IMR-90 (cell line): ENCODE results near the gene BRPF1. TPM values are rescaled to one million over a fixed set of nuclear protein-coding genes. Genes with fewer than 3 reads are reported as not detected.

ENCODE experiments used
- ATAC-seq: fragments of 200-7000 bp; cut with Tn5 transposase; 2 replicates; pipeline ENCODE4 v1.9.1; 2020; ENCODE audit warnings: low read depth, mild to moderate bottlenecking, moderate library complexity
- BruUV-seq: library from RNA; stranded (reverse); fragments of 400-500 nt; replicated peaks from 2 replicates; lab custom pipeline; 2021; lab: Mats Ljungman, UMichigan
- CTCF ChIA-PET: fragments of 300-600 bp; formaldehyde crosslinking; extraction: SDS; loops from one replicate; lab custom pipeline; 2021; ENCODE audit warnings: antibody characterized with exemption; lab: Yijun Ruan, JAX
- POLR2A ChIA-PET: fragments of 300-600 bp; sonication (Branson Sonifier 250); formaldehyde crosslinking; loops from one replicate; lab custom pipeline; 2022; ENCODE audit warnings: antibody characterized with exemption; ENCODE audit not compliant: unreplicated experiment; lab: Charles Lee
- DNase-seq: peaks from one replicate; pipeline ENCODE4 v3.0.0; 2013
- H2AFZ ChIP-seq: replicated peaks from 2 replicates; pipeline ENCODE3; 2013; ENCODE audit warnings: low read length, mild to moderate bottlenecking; ENCODE audit not compliant: poor library complexity
- H2AK5ac ChIP-seq: 2 replicates; pipeline ENCODE4 v1.6.1; 2013; ENCODE audit warnings: low read depth, low read length, inconsistent platforms
- H2AK9ac ChIP-seq: replicated peaks from 2 replicates; pipeline ENCODE3; 2013; ENCODE audit warnings: mild to moderate bottlenecking, low read depth, low read length, moderate library complexity; ENCODE audit not compliant: poor library complexity
- H2BK120ac ChIP-seq: 2 replicates; pipeline ENCODE4 v1.6.1; 2013; ENCODE audit warnings: low read depth, low read length, inconsistent platforms
- H2BK15ac ChIP-seq: 3 replicates; pipeline ENCODE4 v1.6.1; 2013; ENCODE audit warnings: low read depth, low read length, inconsistent platforms
- H2BK20ac ChIP-seq: 2 replicates; pipeline ENCODE4 v1.6.1; 2013; ENCODE audit warnings: low read depth, mild to moderate bottlenecking, inconsistent platforms, low read length, moderate library complexity
- H2BK5ac ChIP-seq: 2 replicates; pipeline ENCODE4 v1.6.1; 2013; ENCODE audit warnings: mild to moderate bottlenecking, low read depth, low read length, inconsistent platforms; ENCODE audit not compliant: poor library complexity, severe bottlenecking
- H3K14ac ChIP-seq: replicated peaks from 2 replicates; pipeline ENCODE4 v1.6.1; 2013; ENCODE audit warnings: low read depth, low read length, inconsistent platforms
- H3K18ac ChIP-seq: 2 replicates; pipeline ENCODE4 v1.6.1; 2013; ENCODE audit warnings: low read depth, low read length, control low read depth
- H3K23ac ChIP-seq: 2 replicates; pipeline ENCODE4 v1.6.1; 2013; ENCODE audit warnings: low read depth, low read length, inconsistent platforms
- H3K27ac ChIP-seq: 2 replicates; pipeline ENCODE4 v1.5.1; 2013; ENCODE audit warnings: mild to moderate bottlenecking, control low read depth, low read length; ENCODE audit not compliant: insufficient read depth
- H3K27me3 ChIP-seq: 2 replicates; pipeline ENCODE4 v1.6.1; 2013; ENCODE audit warnings: low read length; ENCODE audit not compliant: control insufficient read depth, insufficient read depth
- H3K36me3 ChIP-seq: 2 replicates; pipeline ENCODE4 v1.6.1; 2013; ENCODE audit warnings: low read length, mixed read lengths; ENCODE audit not compliant: control insufficient read depth, insufficient read depth
- H3K4ac ChIP-seq: 2 replicates; pipeline ENCODE4 v1.6.1; 2013; ENCODE audit warnings: low read depth, low read length, inconsistent platforms
- H3K4me1 ChIP-seq: 2 replicates; pipeline ENCODE4 v1.6.1; 2013; ENCODE audit warnings: low read length, mixed read lengths; ENCODE audit not compliant: control insufficient read depth, insufficient read depth
- H3K4me2 ChIP-seq: 2 replicates; pipeline ENCODE4 v1.6.1; 2013; ENCODE audit warnings: low read depth, mild to moderate bottlenecking, control low read depth, low read length, moderate library complexity
- H3K4me3 ChIP-seq: 2 replicates; pipeline ENCODE4 v1.5.1; 2013; ENCODE audit warnings: low read depth, mild to moderate bottlenecking, control low read depth, low read length, moderate library complexity; ENCODE audit not compliant: insufficient read depth
- H3K56ac ChIP-seq: 2 replicates; pipeline ENCODE4 v1.6.1; 2013; ENCODE audit warnings: low read length, inconsistent platforms; ENCODE audit not compliant: insufficient read depth; ENCODE audit errors: extremely low read depth
- H3K79me1 ChIP-seq, 2 experiments: 2 replicates each; pipeline ENCODE4 v1.6.1; 2013; ENCODE audit warnings: low read length in 2 of 2, inconsistent platforms in 1 of 2, low read depth in 1 of 2
- H3K9ac ChIP-seq: 2 replicates; pipeline ENCODE4 v1.6.1; 2013; ENCODE audit warnings: low read depth, low read length, control low read depth
- H3K9me1 ChIP-seq: 2 replicates; pipeline ENCODE4 v1.6.1; 2013; ENCODE audit warnings: low read length, inconsistent platforms; ENCODE audit not compliant: insufficient read depth
- H3K9me3 ChIP-seq: 2 replicates; pipeline ENCODE4 v1.6.1; 2013; ENCODE audit warnings: low read length; ENCODE audit not compliant: control insufficient read depth, insufficient read depth
- H4K20me1 ChIP-seq: 2 replicates; pipeline ENCODE4 v1.6.1; 2013; ENCODE audit warnings: low read length, inconsistent platforms; ENCODE audit not compliant: insufficient read depth
- H4K5ac ChIP-seq: 2 replicates; pipeline ENCODE4 v1.6.1; 2013; ENCODE audit warnings: mild to moderate bottlenecking, low read depth, low read length, control low read depth
- H4K8ac ChIP-seq, 2 experiments: 2 replicates each; pipeline ENCODE4 v1.6.1; 2013; ENCODE audit warnings: low read depth in 2 of 2, low read length in 2 of 2, control low read depth in 1 of 2, inconsistent platforms in 1 of 2
- H4K91ac ChIP-seq: 2 replicates; pipeline ENCODE4 v1.6.1; 2013; ENCODE audit warnings: low read depth, low read length, inconsistent platforms; ENCODE audit not compliant: insufficient read depth
- BHLHE40 ChIP-seq: fragments of 150-350 bp; IDR thresholded peaks from 2 replicates; pipeline ENCODE4 v1.6.1; 2016; ENCODE audit warnings: mild to moderate bottlenecking, low read depth, low read length
- CEBPB ChIP-seq: IDR thresholded peaks from 2 replicates; pipeline ENCODE4 v1.6.1; 2012; ENCODE audit warnings: low read depth, low read length, improper control_type of control experiment
- CHD1 ChIP-seq: IDR thresholded peaks from 2 replicates; pipeline ENCODE4 v1.6.1; 2012; ENCODE audit warnings: low read depth, low read length, improper control_type of control experiment
- CTCF ChIP-seq: conservative IDR thresholded peaks from 2 replicates; pipeline ENCODE4 v1.5.1; 2012; ENCODE audit warnings: mild to moderate bottlenecking, low read depth, low read length, improper control_type of control experiment
- FOS ChIP-seq: fragments of 150-350 bp; IDR thresholded peaks from 2 replicates; pipeline ENCODE4 v1.6.1; 2016; ENCODE audit warnings: low read depth, low read length
- MAFK ChIP-seq: IDR thresholded peaks from 2 replicates; pipeline ENCODE4 v1.6.1; 2012; ENCODE audit warnings: low read depth, low read length, improper control_type of control experiment
- MAZ ChIP-seq: IDR thresholded peaks from 2 replicates; pipeline ENCODE4 v1.6.1; 2012; ENCODE audit warnings: low read depth, mild to moderate bottlenecking, low read length, improper control_type of control experiment, moderate library complexity, borderline replicate concordance
- MXI1 ChIP-seq: IDR thresholded peaks from 2 replicates; pipeline ENCODE4 v1.6.1; 2012; ENCODE audit warnings: low read depth, mild to moderate bottlenecking, low read length, moderate library complexity, borderline replicate concordance
- NFE2L2 ChIP-seq: fragments of 150-350 bp; IDR thresholded peaks from 2 replicates; pipeline ENCODE4 v1.6.1; 2016; ENCODE audit warnings: low read depth, mild to moderate bottlenecking, low read length
- POLR2A ChIP-seq: IDR thresholded peaks from 2 replicates; pipeline ENCODE4 v1.6.1; 2012; ENCODE audit warnings: mild to moderate bottlenecking, low read depth, low read length
- RAD21 ChIP-seq: IDR thresholded peaks from 2 replicates; pipeline ENCODE4 v1.6.1; 2012; ENCODE audit warnings: low read length, improper control_type of control experiment
- RCOR1 ChIP-seq: IDR thresholded peaks from 2 replicates; pipeline ENCODE4 v1.6.1; 2012; ENCODE audit warnings: mild to moderate bottlenecking, low read length, improper control_type of control experiment; ENCODE audit not compliant: insufficient replicate concordance
- RFX5 ChIP-seq: IDR thresholded peaks from 2 replicates; pipeline ENCODE4 v1.8.0; 2012; ENCODE audit warnings: low read depth, mild to moderate bottlenecking, low read length, moderate library complexity
- SMC3 ChIP-seq: fragments of 150-350 bp; IDR thresholded peaks from 2 replicates; pipeline ENCODE4 v1.6.1; 2016; ENCODE audit warnings: low read depth, mild to moderate bottlenecking, antibody characterized with exemption, low read length, moderate library complexity
- WGBS, 2 experiments: methylation state at CpG; one replicate each; pipeline versions ENCODE4 v1.1.5 to v1.1.7; 2013; ENCODE audit warnings: missing lambda C conversion rate in 2 of 2; ENCODE audit not compliant: insufficient read length in 1 of 2; ENCODE audit errors: extremely low coverage in 2 of 2; 5-methylcytosine and 5-hydroxymethylcytosine counted together
- dilution Hi-C: fragments of 300-500 bp; cut with HindIII; formaldehyde crosslinking; loops from one replicate; pipeline ENCODE4 v1.14.3; 2018; ENCODE audit warnings: low sequenced_read_pairs; ENCODE audit not compliant: unreplicated experiment
- in situ Hi-C: fragments of 300-500 bp; cut with MboI; formaldehyde crosslinking; loops from 3 replicates; pipeline ENCODE4 v1.14.3; 2019; ENCODE audit warnings: low sequenced_read_pairs, inconsistent platforms, mixed read lengths
- intact Hi-C: fragments of 100-400 bp; cut with micrococcal nuclease; formaldehyde crosslinking; loops from 2 replicates; pipeline ENCODE4 v1.10.0; 2022
- polyA plus RNA-seq, 3 experiments: library from polyadenylated mRNA; depleted of rRNA; stranded (reverse); fragments of >200 nt; gene quantifications; 2 replicates each; pipeline ENCODE4 v1.2.3, GENCODE V29; 2012; ENCODE audit warnings: low replicate concordance in 1 of 3
- total RNA-seq: library from RNA; depleted of rRNA; stranded (reverse); fragments of >200 nt; gene quantifications from 2 replicates; pipeline ENCODE4 v1.2.3, GENCODE V29; 2012
- TF ChIP-seq, protein P1 (sequence below): fragments of 150-350 bp; IDR thresholded peaks from 2 replicates; pipeline ENCODE4 v1.6.1; 2017; ENCODE audit warnings: mild to moderate bottlenecking, antibody characterized with exemption, low read length, low read depth
- TF ChIP-seq, protein P2 (sequence below): fragments of 150-350 bp; IDR thresholded peaks from 2 replicates; pipeline ENCODE4 v1.6.1; 2016; ENCODE audit warnings: low read depth, mild to moderate bottlenecking, low read length, moderate library complexity, borderline replicate concordance

BRPF1 gene
- total and polyA plus RNA-seq, 2 of the 4 experiments (the other 2 are of a cell fraction) = 13.6 to 15.6 TPM

DNA sequence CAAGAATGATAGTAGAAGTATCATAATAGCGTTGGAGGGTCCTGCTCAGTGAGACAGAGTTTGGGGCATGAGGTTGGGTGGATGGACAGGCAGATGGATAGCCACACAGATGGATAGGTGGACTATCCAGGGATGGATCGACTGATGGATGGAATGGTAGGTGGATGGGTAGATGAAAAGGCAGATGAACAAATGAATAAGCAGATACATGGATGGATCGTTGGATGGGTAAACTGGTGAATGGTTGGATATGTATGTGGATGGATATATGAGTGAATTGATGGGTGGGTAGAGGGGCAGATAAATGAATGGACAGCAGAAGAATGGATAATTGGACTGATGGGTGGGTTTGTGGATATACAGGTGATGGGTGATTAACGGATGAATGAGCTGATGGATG, 18.4 kb upstream of the BRPF1 start:
- Histone ChIP-seq H2BK15ac (no peak overlapping the region), H2AFZ (no peak overlapping the region), H3K9me1 (no peaks in the 10 kb centered on the region), H3K27me3 (peaks cover 24% of the 10 kb centered on the region), H2AK5ac (no peak overlapping the region), H2BK120ac (no peak overlapping the region), H3K23ac (no peak overlapping the region), H3K4me1 (peaks cover 2% of the 10 kb centered on the region; the same call in 1 of the 2 replicates), H2AK9ac (no peak overlapping the region), H3K4me3 (no peak overlapping the region), H3K14ac (no peak overlapping the region), H3K56ac (no peak overlapping the region), H4K20me1 (no peaks in the 10 kb centered on the region), H3K9ac (no peak overlapping the region), H4K91ac (no peak overlapping the region), H3K27ac (no peak overlapping the region), H3K18ac (no peak overlapping the region), H3K79me1 (no peaks in the 10 kb centered on the region), H3K4me2 (no peak overlapping the region), H2BK20ac (no peak overlapping the region), H3K36me3 (no peaks in the 10 kb centered on the region), H3K9me3 (no peaks in the 10 kb centered on the region), H4K8ac (no peak overlapping the region), H3K4ac (no peak overlapping the region), H2BK5ac (no peak overlapping the region), H4K5ac (no peak overlapping the region)
- no peak for ATAC-seq
- DNase-seq = no peak
- dilution Hi-C loops = no loop called here
- POLR2A ChIA-PET = no interaction called here
- BruUV-seq = no TSS peak
- TF ChIP-seq FOS (no peak), MAFK (no peak), POLR2A (no peak), CTCF (no peak), MAZ (no peak), RAD21 (no peak), RFX5 (no peak), CHD1 (no peak), BHLHE40 (no peak), MXI1 (no peak), RCOR1 (no peak), NFE2L2 (no peak), SMC3 (no peak), CEBPB (no peak)
- TF ChIP-seq, protein P1, sequence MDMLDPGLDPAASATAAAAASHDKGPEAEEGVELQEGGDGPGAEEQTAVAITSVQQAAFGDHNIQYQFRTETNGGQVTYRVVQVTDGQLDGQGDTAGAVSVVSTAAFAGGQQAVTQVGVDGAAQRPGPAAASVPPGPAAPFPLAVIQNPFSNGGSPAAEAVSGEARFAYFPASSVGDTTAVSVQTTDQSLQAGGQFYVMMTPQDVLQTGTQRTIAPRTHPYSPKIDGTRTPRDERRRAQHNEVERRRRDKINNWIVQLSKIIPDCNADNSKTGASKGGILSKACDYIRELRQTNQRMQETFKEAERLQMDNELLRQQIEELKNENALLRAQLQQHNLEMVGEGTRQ = no peak
- TF ChIP-seq, protein P2, sequence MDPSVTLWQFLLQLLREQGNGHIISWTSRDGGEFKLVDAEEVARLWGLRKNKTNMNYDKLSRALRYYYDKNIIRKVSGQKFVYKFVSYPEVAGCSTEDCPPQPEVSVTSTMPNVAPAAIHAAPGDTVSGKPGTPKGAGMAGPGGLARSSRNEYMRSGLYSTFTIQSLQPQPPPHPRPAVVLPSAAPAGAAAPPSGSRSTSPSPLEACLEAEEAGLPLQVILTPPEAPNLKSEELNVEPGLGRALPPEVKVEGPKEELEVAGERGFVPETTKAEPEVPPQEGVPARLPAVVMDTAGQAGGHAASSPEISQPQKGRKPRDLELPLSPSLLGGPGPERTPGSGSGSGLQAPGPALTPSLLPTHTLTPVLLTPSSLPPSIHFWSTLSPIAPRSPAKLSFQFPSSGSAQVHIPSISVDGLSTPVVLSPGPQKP = no peak
- intact Hi-C loops = loop anchor here (10.0 kb wide), 1 partner anchor 512 kb away; no protein-coding TSS in a partner anchor
- WGBS, 2 experiments = 63% methylated on average over 4 of the region's 4 CpGs; no CpG with 5 or more reads in 1 of the 2 experiments
- CTCF ChIA-PET = no interaction called here
- in situ Hi-C loops = no loop called here
